GM23338 (cell line): ENCODE data around the gene TRIM15. TPM values are rescaled to one million over a fixed set of nuclear protein-coding genes. Genes with fewer than 3 reads are reported as not detected.

Experiments
- ATAC-seq: fragments of 200-7000 bp; cut with Tn5 transposase; 3 replicates; pipeline ENCODE4 v1.9.1; 2020
- DNase-seq: peaks from one replicate; pipeline ENCODE4 v3.0.0-alpha.2; 2015; ENCODE audit warnings: low spot score
- H2AFZ ChIP-seq: fragments of 200-600 bp; sonication (generic); 2 replicates; pipeline ENCODE4 v1.8.0; 2016; ENCODE audit warnings: antibody characterized with exemption, mild to moderate bottlenecking, moderate library complexity
- H3F3A ChIP-seq: fragments of 200-600 bp; sonication (generic); replicated peaks from 2 replicates; pipeline ENCODE4 v1.8.0; 2017; ENCODE audit warnings: antibody characterized with exemption, mixed run types, low read depth
- H3K27ac ChIP-seq: fragments of 200-600 bp; sonication (generic); 2 replicates; pipeline ENCODE4 v1.6.1; 2016; ENCODE audit warnings: low read depth
- H3K27me3 ChIP-seq: fragments of 200-600 bp; sonication (generic); 2 replicates; pipeline ENCODE4 v1.8.0; 2016; ENCODE audit warnings: mild to moderate bottlenecking, mixed run types, moderate library complexity; ENCODE audit not compliant: insufficient read depth
- H3K36me3 ChIP-seq: fragments of 200-600 bp; sonication (generic); 2 replicates; pipeline ENCODE4 v1.8.0; 2016; ENCODE audit warnings: mild to moderate bottlenecking; ENCODE audit not compliant: insufficient read depth
- H3K4me1 ChIP-seq: fragments of 200-600 bp; sonication (generic); 2 replicates; pipeline ENCODE4 v1.8.0; 2016; ENCODE audit warnings: mild to moderate bottlenecking, moderate library complexity; ENCODE audit not compliant: insufficient read depth
- H3K4me2 ChIP-seq: fragments of 200-600 bp; sonication (generic); 2 replicates; pipeline ENCODE4 v1.7.1; 2017; ENCODE audit warnings: mixed run types
- H3K4me3 ChIP-seq: fragments of 200-600 bp; sonication (generic); 2 replicates; pipeline ENCODE4 v1.6.1; 2016; ENCODE audit warnings: mixed run types
- H3K79me2 ChIP-seq: fragments of 200-600 bp; sonication (generic); replicated peaks from 2 replicates; pipeline ENCODE4 v1.8.0; 2017; ENCODE audit warnings: mild to moderate bottlenecking; ENCODE audit not compliant: insufficient read depth
- H3K9me2 ChIP-seq: fragments of 200-600 bp; sonication (generic); 2 replicates; pipeline ENCODE4 v1.8.0; 2017; ENCODE audit not compliant: insufficient read depth
- H4K20me1 ChIP-seq: fragments of 200-600 bp; sonication (generic); replicated peaks from 2 replicates; pipeline ENCODE4 v1.8.0; 2017; ENCODE audit warnings: mild to moderate bottlenecking; ENCODE audit not compliant: insufficient read depth
- H3K27ac Mint-ChIP-seq: 2 replicates; pipeline ENCODE4 v1.8.0; 2020; ENCODE audit warnings: inconsistent platforms, mild to moderate bottlenecking, moderate library complexity, mixed read lengths
- H3K27me3 Mint-ChIP-seq: 3 replicates; pipeline ENCODE4 v1.8.0; 2022; ENCODE audit warnings: low read depth, mild to moderate bottlenecking, moderate library complexity, mixed read lengths, inconsistent platforms; ENCODE audit not compliant: insufficient read depth, poor library complexity
- H3K36me3 Mint-ChIP-seq: 3 replicates; pipeline ENCODE4 v1.8.0; 2021; ENCODE audit warnings: low read depth, mild to moderate bottlenecking, inconsistent platforms, moderate library complexity, mixed read lengths
- H3K4me1 Mint-ChIP-seq: 3 replicates; pipeline ENCODE4 v1.8.0; 2020; ENCODE audit warnings: mild to moderate bottlenecking, inconsistent platforms, mixed read lengths
- H3K4me3 Mint-ChIP-seq: 3 replicates; pipeline ENCODE4 v1.8.0; 2021; ENCODE audit warnings: moderate library complexity, mild to moderate bottlenecking, inconsistent platforms, mixed read lengths
- H3K9me3 Mint-ChIP-seq: 3 replicates; pipeline ENCODE4 v1.8.0; 2020; ENCODE audit warnings: moderate library complexity, mild to moderate bottlenecking, inconsistent platforms, mixed read lengths
- CREB1 ChIP-seq: fragments of 250-450 bp; sonication (Bioruptor Pico); IDR thresholded peaks from 2 replicates; pipeline ENCODE4 v1.5.0; 2020; ENCODE audit warnings: low read depth, mild to moderate bottlenecking, moderate library complexity
- CTCF ChIP-seq, 2 experiments: fragments of 200-600 bp in 1 of 2; sonication (generic) in 1 of 2; conservative IDR thresholded peaks; 2 replicates each; pipeline versions ENCODE4 v1.5.1 to v1.6.1; 2016 to 2017; ENCODE audit warnings: antibody characterized with exemption in 2 of 2, low read depth in 2 of 2, mild to moderate bottlenecking in 2 of 2, moderate library complexity in 1 of 2
- ETS1 ChIP-seq: IDR thresholded peaks from 2 replicates; pipeline ENCODE4 v1.6.1; 2016; ENCODE audit warnings: antibody characterized with exemption
- EZH2phosphoT487 ChIP-seq: fragments of 200-600 bp; sonication (generic); IDR thresholded peaks from one replicate; pipeline ENCODE4 v1.8.1; 2018; ENCODE audit warnings: antibody characterized with exemption; ENCODE audit not compliant: unreplicated experiment
- NANOG ChIP-seq: IDR thresholded peaks from 2 replicates; pipeline ENCODE4 v1.6.1; 2016; ENCODE audit warnings: antibody characterized with exemption, borderline replicate concordance
- POLR2AphosphoS5 ChIP-seq: IDR thresholded peaks from 2 replicates; pipeline ENCODE4 v1.6.1; 2016; ENCODE audit warnings: antibody characterized with exemption, low read depth
- STAT1 ChIP-seq: IDR thresholded peaks from one replicate; pipeline ENCODE4 v1.6.1; 2016; ENCODE audit warnings: antibody characterized with exemption; ENCODE audit not compliant: unreplicated experiment
- ZNF114 ChIP-seq: fragments of 250-450 bp; sonication (Bioruptor Pico); IDR thresholded peaks from 2 replicates; pipeline ENCODE4 v1.5.0; 2020; ENCODE audit warnings: mild to moderate bottlenecking, moderate library complexity
- ZNF331 ChIP-seq: fragments of 250-450 bp; sonication (Bioruptor Pico); IDR thresholded peaks from 2 replicates; pipeline ENCODE4 v1.5.0; 2020; ENCODE audit warnings: low read depth, mild to moderate bottlenecking, moderate library complexity
- ZNF462 ChIP-seq: fragments of 250-450 bp; sonication (Bioruptor Pico); IDR thresholded peaks from 2 replicates; pipeline ENCODE4 v1.5.0; 2020; ENCODE audit warnings: mild to moderate bottlenecking, moderate library complexity
- polyA plus RNA-seq: library from polyadenylated mRNA; unstranded; fragments of >200 nt; fragmentation: Nextera tagmentation; extraction: Ambion mirVana; gene quantifications from 2 replicates; pipeline ENCODE4 v1.2.1, GENCODE V29; 2016
- total RNA-seq: library from RNA; depleted of rRNA; stranded (reverse); fragments of >200 nt; shearing (Covaris generic); gene quantifications from 2 replicates; pipeline ENCODE4 v1.2.3, GENCODE V29; 2014

The TRIM15 gene
- total and polyA plus RNA-seq, 2 experiments from 2014 or later, result 0.21 to 1.0 TPM

GRCh38 chr6:30157581-30157980 is 5.8 kb upstream of the TRIM15 start:
- Histone ChIP-seq H3K27ac (no peak overlapping the region), H3K36me3 (no peaks in the 10 kb centered on the region), H3K4me3 (no peak overlapping the region), H2AFZ (no peak overlapping the region), H3F3A (no peaks in the 10 kb centered on the region), H3K4me1 (no peaks in the 10 kb centered on the region), H3K27me3 (0 out of 2 replicates have a peak, but pooled peaks cover 11% of the 10 kb centered on the region), H3K79me2 (no peaks in the 10 kb centered on the region), H4K20me1 (no peaks in the 10 kb centered on the region), H3K4me2 (no peak overlapping the region), H3K9me2 (no peaks in the 10 kb centered on the region)
- ATAC-seq (no peak), DNase-seq (no peak)
- H3K27ac Mint-ChIP-seq, result no peak overlapping the region
- no peak overlapping the region for H3K4me3 Mint-ChIP-seq
- no peaks in the 10 kb centered on the region for H3K36me3 Mint-ChIP-seq
- H3K27me3 Mint-ChIP-seq, result peaks cover 8% of the 10 kb centered on the region
- H3K4me1 Mint-ChIP-seq, result no peaks in the 10 kb centered on the region
- no peak for TF ChIP-seq EZH2phosphoT487
- no peak for TF ChIP-seq ZNF114 (CRISPR knock-in tag)
- no peak for TF ChIP-seq STAT1
- no peak for TF ChIP-seq ZNF462 (CRISPR knock-in tag)
- TF ChIP-seq NANOG, result no peak
- no peak for TF ChIP-seq ETS1
- TF ChIP-seq POLR2AphosphoS5, result no peak
- no peak for TF ChIP-seq CREB1 (CRISPR knock-in tag)
- TF ChIP-seq ZNF331 (CRISPR knock-in tag), result no peak
- no peak for TF ChIP-seq CTCF (conservative IDR thresholded peaks at IDR 0.05; ENCODE audit: low read depth in 2 of 2)
- no peaks in the 10 kb centered on the region for H3K9me3 Mint-ChIP-seq
